ENCODE results near the gene WNT9A. TPM values are rescaled to one million over a fixed set of nuclear protein-coding genes. Genes with fewer than 3 reads are reported as not detected.

WNT9A gene
- total and polyA plus RNA-seq, 2 experiments from 2014 or later: 1.5 to 2.8 TPM

DNA sequence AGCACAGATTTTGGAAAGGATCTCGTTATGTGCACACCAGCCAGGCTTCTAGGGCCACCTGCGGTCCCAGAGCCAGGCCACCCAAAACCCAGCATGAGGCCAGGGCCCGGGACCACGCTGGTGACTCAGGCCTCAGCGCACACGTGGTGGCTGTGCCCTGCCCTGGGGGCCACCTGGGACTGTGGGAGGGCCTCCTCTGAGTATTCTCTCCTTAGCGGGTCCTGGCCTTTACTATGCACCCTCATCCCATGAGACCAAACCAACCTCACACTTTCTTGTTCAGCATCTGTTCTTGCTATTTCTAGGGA is 9.9 kb downstream of the WNT9A start:
- Histone ChIP-seq H3K4me2 (no peak overlapping the region), H2AFZ (no peak overlapping the region), H3K27me3 (no peaks in the 10 kb centered on the region), H3K27ac (no peak overlapping the region), H3K4me3 (no peak overlapping the region), H3K36me3 (replicated peaks; ENCODE audit: insufficient read depth, low read depth) (no peaks in the 10 kb centered on the region), H3K4me1 (ENCODE audit: insufficient read depth) (no peaks in the 10 kb centered on the region), H4K20me1 (ENCODE audit: insufficient read depth, poor library complexity, severe bottlenecking) (no peaks in the 10 kb centered on the region), H3K9me3 (ENCODE audit: low read depth) (no peaks in the 10 kb centered on the region), H3K9me2 (replicated peaks; ENCODE audit: insufficient read depth) (no peaks in the 10 kb centered on the region), H3K79me2 (no peaks in the 10 kb centered on the region)
- no peak for DNase-seq (ENCODE audit: low spot score)
- no peak for TF ChIP-seq EZH2 (IDR thresholded peaks at IDR 0.05; ENCODE audit: borderline replicate concordance)
- no peak for TF ChIP-seq EZH2phosphoT487 (IDR thresholded peaks at IDR 0.05; ENCODE audit: low read depth, severe bottlenecking, unreplicated experiment)
- TF ChIP-seq, protein P1, sequence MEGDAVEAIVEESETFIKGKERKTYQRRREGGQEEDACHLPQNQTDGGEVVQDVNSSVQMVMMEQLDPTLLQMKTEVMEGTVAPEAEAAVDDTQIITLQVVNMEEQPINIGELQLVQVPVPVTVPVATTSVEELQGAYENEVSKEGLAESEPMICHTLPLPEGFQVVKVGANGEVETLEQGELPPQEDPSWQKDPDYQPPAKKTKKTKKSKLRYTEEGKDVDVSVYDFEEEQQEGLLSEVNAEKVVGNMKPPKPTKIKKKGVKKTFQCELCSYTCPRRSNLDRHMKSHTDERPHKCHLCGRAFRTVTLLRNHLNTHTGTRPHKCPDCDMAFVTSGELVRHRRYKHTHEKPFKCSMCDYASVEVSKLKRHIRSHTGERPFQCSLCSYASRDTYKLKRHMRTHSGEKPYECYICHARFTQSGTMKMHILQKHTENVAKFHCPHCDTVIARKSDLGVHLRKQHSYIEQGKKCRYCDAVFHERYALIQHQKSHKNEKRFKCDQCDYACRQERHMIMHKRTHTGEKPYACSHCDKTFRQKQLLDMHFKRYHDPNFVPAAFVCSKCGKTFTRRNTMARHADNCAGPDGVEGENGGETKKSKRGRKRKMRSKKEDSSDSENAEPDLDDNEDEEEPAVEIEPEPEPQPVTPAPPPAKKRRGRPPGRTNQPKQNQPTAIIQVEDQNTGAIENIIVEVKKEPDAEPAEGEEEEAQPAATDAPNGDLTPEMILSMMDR (IDR thresholded peaks at IDR 0.05; ENCODE audit: poor library complexity): no peak
- 96% methylated on average over 7 of the region's 7 CpGs for WGBS (ENCODE audit: low lambda C conversion rate, missing lambda C conversion rate)

DNA sequence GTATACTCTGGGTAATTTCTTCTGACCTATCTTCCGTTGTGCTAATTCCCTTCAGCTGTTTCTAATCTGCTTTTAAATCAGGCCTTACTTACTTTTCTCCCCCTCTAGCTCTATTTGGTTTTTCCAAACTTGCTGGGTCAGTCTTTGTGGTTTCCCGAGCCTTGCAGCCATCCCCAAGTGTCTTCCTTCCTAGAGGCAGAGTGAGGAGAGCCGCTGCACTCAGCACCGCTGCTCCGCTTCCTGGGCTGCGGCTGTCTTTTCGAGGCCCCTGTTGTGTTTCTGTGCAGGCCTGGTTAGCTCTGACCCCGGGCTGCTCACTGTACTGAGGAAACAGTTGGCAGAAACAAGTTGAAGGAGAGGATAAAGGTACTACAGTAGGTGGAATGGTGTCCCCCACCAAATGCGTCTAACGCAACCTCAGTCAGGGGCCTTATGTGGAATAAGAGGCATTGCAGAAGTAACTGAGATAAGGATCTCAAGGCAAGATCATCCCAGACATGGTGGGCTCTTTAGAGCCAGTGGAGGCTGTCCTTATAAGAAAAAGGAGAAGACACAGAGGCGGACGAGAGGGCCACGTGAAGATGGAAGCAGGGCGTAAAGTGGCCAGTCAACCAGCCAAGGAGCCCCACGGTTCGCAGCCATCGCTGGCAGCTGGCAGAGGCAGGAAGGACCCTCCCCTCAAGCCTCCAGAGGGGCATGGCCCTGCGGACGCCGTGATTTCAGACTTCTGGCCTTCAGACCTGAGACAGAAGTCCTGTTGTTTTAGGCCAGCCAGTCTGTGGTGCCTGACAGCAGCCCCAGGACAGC is 10.5 kb downstream of the WNT9A start:
- Histone ChIP-seq H2AFZ (no peak overlapping the region), H3K9me2 (replicated peaks; ENCODE audit: insufficient read depth) (no peaks in the 10 kb centered on the region), H3K4me3 (no peak overlapping the region), H3K27ac (no peak overlapping the region), H4K20me1 (ENCODE audit: insufficient read depth, poor library complexity, severe bottlenecking) (no peaks in the 10 kb centered on the region), H3K4me1 (ENCODE audit: insufficient read depth) (no peaks in the 10 kb centered on the region), H3K4me2 (no peak overlapping the region), H3K9me3 (ENCODE audit: low read depth) (no peaks in the 10 kb centered on the region), H3K79me2 (no peaks in the 10 kb centered on the region), H3K36me3 (replicated peaks; ENCODE audit: insufficient read depth, low read depth) (no peaks in the 10 kb centered on the region), H3K27me3 (no peaks in the 10 kb centered on the region)
- TF ChIP-seq, protein P1 (IDR thresholded peaks at IDR 0.05; ENCODE audit: poor library complexity): no peak
- TF ChIP-seq EZH2 (IDR thresholded peaks at IDR 0.05; ENCODE audit: borderline replicate concordance): no peak
- TF ChIP-seq EZH2phosphoT487 (IDR thresholded peaks at IDR 0.05; ENCODE audit: low read depth, severe bottlenecking, unreplicated experiment): no peak
- DNase-seq (ENCODE audit: low spot score): no peak
- 78% methylated on average over 20 of the region's 20 CpGs for WGBS (ENCODE audit: low lambda C conversion rate, missing lambda C conversion rate)

DNA sequence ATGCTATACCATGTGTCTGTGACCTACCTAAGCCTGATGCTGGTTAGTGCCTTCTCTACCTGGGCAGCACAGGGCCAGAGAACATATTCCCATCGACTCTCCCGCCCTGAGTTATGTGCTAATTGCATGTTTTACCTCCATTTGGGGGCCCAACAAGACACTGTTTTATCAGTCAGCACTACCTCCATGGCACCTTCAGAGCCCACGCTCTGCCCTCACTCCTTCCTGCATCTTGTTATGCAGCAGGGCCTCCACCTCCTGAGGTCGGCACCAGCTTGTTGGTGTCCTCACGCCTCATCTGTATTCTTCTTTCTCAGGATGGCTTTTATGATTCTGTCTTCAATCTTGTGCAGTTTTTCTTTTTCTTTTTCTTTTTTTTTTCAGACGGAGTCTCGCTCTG is 11.9 kb downstream of the WNT9A start:
- 97% methylated on average over 7 of the region's 7 CpGs for WGBS (ENCODE audit: low lambda C conversion rate, missing lambda C conversion rate)
- Histone ChIP-seq H3K4me2 (no peak overlapping the region), H4K20me1 (ENCODE audit: insufficient read depth, poor library complexity, severe bottlenecking) (no peaks in the 10 kb centered on the region), H3K36me3 (replicated peaks; ENCODE audit: insufficient read depth, low read depth) (no peaks in the 10 kb centered on the region), H3K4me3 (no peak overlapping the region), H3K27me3 (no peaks in the 10 kb centered on the region), H3K4me1 (ENCODE audit: insufficient read depth) (no peaks in the 10 kb centered on the region), H3K9me3 (ENCODE audit: low read depth) (no peaks in the 10 kb centered on the region), H3K79me2 (no peaks in the 10 kb centered on the region), H3K27ac (no peak overlapping the region), H2AFZ (no peak overlapping the region), H3K9me2 (replicated peaks; ENCODE audit: insufficient read depth) (no peaks in the 10 kb centered on the region)
- DNase-seq (ENCODE audit: low spot score): no peak
- TF ChIP-seq EZH2phosphoT487 (IDR thresholded peaks at IDR 0.05; ENCODE audit: low read depth, severe bottlenecking, unreplicated experiment): no peak
- TF ChIP-seq, protein P1 (IDR thresholded peaks at IDR 0.05; ENCODE audit: poor library complexity): no peak
- no peak for TF ChIP-seq EZH2 (IDR thresholded peaks at IDR 0.05; ENCODE audit: borderline replicate concordance)
